Chondrocyte (in vitro differentiated cells): Measurements from ENCODE around the gene MACROD2. TPM values are rescaled to one million over a fixed set of nuclear protein-coding genes. Genes with fewer than 3 reads are reported as not detected.

Experiments
- DNase-seq: peaks from one replicate; pipeline ENCODE4 v3.0.0; 2021; ENCODE audit warnings: mixed read lengths, low spot score
- H3K27ac Mint-ChIP-seq: one replicate; pipeline ENCODE4 v1.8.0; 2021; ENCODE audit warnings: mild to moderate bottlenecking, moderate library complexity, mixed read lengths; ENCODE audit not compliant: unreplicated experiment
- H3K27me3 Mint-ChIP-seq: 2 replicates; pipeline ENCODE4 v1.8.0; 2021; ENCODE audit warnings: low read depth, mixed read lengths
- H3K36me3 Mint-ChIP-seq: 2 replicates; pipeline ENCODE4 v1.8.0; 2021; ENCODE audit warnings: low read depth, mixed read lengths
- H3K4me1 Mint-ChIP-seq: 2 replicates; pipeline ENCODE4 v1.8.0; 2021; ENCODE audit warnings: low read depth, mild to moderate bottlenecking, mixed read lengths
- H3K4me3 Mint-ChIP-seq: one replicate; pipeline ENCODE4 v1.8.0; 2021; ENCODE audit warnings: mild to moderate bottlenecking, moderate library complexity, mixed read lengths; ENCODE audit not compliant: unreplicated experiment
- H3K9me3 Mint-ChIP-seq: 2 replicates; pipeline ENCODE4 v1.8.0; 2021; ENCODE audit warnings: low read depth, mixed read lengths
- total RNA-seq: library from RNA; stranded (reverse); gene quantifications from 3 replicates; pipeline ENCODE4 v1.2.1, GENCODE V29; 2021
- TF ChIP-seq, protein P1 (sequence below): fragments of 200-600 bp; sonication (generic); IDR thresholded peaks from 2 replicates; pipeline ENCODE4 v1.5.0; 2021; ENCODE audit warnings: antibody characterized with exemption, mild to moderate bottlenecking, moderate library complexity

The MACROD2 gene
- total RNA-seq, 1 donor from 2014 or later: 3.2 TPM

DNA sequence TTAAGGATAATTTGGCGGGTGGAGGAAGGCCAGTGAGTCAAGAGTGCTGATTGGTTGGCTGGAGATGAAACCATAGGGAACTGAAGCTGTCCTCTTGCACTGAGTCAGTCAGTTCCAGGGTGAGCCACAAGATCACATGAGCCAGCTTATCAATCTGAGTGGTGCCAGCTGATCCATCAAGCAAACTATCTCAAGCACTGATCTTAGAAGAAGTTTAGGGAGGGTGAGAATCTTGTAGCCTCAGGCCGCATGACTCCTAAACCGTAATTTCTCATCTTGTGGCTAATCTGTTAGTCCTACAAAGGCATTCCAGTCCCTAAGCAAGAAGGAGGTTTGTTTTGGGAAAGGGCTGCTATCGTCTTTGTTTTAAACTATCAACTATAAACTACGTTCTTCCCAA lies 1623.6 kb downstream of the MACROD2 start:
- H3K4me1 Mint-ChIP-seq: peaks cover 4% of the 10 kb centered on the region
- H3K27ac Mint-ChIP-seq: no peak overlapping the region
- DNase-seq: no peak
- H3K36me3 Mint-ChIP-seq: no peaks in the 10 kb centered on the region
- no peak overlapping the region for H3K4me3 Mint-ChIP-seq
- H3K27me3 Mint-ChIP-seq: no peaks in the 10 kb centered on the region
- TF ChIP-seq, protein P1, sequence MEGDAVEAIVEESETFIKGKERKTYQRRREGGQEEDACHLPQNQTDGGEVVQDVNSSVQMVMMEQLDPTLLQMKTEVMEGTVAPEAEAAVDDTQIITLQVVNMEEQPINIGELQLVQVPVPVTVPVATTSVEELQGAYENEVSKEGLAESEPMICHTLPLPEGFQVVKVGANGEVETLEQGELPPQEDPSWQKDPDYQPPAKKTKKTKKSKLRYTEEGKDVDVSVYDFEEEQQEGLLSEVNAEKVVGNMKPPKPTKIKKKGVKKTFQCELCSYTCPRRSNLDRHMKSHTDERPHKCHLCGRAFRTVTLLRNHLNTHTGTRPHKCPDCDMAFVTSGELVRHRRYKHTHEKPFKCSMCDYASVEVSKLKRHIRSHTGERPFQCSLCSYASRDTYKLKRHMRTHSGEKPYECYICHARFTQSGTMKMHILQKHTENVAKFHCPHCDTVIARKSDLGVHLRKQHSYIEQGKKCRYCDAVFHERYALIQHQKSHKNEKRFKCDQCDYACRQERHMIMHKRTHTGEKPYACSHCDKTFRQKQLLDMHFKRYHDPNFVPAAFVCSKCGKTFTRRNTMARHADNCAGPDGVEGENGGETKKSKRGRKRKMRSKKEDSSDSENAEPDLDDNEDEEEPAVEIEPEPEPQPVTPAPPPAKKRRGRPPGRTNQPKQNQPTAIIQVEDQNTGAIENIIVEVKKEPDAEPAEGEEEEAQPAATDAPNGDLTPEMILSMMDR: no peak
- no peaks in the 10 kb centered on the region for H3K9me3 Mint-ChIP-seq

DNA sequence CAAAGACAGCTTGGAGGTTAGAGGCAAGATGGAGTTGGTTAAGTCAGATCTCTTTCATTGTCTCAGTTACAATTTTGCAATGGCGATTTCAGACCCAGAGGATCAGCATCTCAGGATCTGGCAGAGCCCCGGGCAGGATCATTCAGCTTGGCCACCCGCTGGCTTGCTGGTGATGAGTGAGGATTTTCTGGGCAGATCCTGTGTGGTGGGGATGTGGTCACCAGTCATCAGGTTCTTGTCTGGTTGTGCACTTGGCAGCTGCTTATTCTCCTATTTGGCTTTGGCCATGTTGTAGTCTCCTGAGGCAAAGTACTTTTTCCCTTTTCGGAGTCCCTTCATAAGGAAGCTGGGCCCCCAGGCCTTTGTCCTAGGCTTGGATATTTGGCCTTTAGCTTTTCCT lies 1624.0 kb downstream of the MACROD2 start:
- DNase-seq: no peak
- Mint-ChIP-seq H3K4me1 (peaks cover 4% of the 10 kb centered on the region), H3K27ac (no peak overlapping the region), H3K36me3 (no peaks in the 10 kb centered on the region), H3K27me3 (no peaks in the 10 kb centered on the region), H3K9me3 (no peaks in the 10 kb centered on the region), H3K4me3 (no peak overlapping the region)
- TF ChIP-seq, protein P1: no peak

DNA sequence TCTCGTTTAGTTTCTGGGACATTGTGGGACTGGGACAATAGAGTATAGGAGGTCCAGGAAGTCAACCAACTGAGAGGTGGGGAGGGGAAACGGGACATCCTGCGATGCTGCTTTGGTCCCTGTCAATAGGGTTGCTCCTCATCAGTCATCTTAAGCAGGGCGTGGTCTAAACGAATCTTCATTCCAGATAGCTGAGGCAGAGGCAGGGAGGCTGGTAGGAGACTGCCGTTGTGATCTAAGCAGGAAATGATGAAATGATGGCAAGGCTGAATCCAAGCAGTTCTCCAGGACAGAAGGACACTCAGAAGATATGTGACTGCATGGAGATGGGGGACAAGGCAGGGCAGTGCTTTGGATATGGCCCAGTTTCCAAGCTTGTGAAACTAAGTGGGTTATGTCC lies 1624.5 kb downstream of the MACROD2 start:
- TF ChIP-seq, protein P1: no peak
- Mint-ChIP-seq H3K27me3 (no peaks in the 10 kb centered on the region), H3K4me1 (peaks cover 4% of the 10 kb centered on the region), H3K36me3 (no peaks in the 10 kb centered on the region), H3K4me3 (no peak overlapping the region), H3K9me3 (no peaks in the 10 kb centered on the region), H3K27ac (no peak overlapping the region)
- DNase-seq: no peak

DNA sequence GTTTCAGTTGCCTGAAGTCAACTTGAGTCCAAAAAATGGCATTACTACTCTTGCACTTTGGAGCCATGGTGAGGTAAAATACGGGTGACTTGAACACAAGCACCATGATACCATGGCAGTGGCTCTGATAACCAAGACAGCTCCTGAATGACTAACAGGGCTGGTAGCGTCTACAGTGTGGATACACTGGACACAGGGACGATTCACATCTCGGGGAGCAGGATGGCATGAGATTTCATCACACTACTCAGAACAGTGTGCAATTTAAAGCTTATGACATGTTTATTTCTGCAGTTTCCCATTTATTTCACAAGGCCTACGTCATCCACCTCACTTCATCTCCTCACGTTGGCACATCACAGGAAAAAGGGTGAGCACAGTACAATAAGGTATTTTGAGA lies 1627.1 kb downstream of the MACROD2 start:
- Mint-ChIP-seq H3K27ac (no peak overlapping the region), H3K36me3 (peaks cover 2% of the 10 kb centered on the region), H3K9me3 (no peaks in the 10 kb centered on the region), H3K4me3 (no peak overlapping the region), H3K4me1 (no peaks in the 10 kb centered on the region), H3K27me3 (peaks cover 3% of the 10 kb centered on the region)
- TF ChIP-seq, protein P1: no peak
- DNase-seq: no peak

DNA sequence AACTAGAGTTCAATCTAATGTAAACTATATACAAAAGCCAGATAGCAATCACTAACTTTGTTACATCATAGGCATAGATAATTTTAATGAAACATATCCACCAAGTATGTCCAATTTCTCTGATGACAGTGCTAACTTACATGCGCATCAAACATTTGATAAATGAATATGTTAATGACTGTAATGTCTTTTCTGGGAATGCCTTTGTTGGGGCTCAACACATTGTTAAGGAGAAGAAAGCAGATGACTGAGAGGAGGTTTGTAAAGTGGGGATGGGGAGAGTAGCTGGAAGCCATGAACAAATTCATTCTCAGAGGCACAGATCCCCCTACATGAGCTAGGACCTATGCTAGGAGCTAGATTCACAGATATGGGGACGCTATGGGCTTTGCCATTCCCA lies 1627.9 kb downstream of the MACROD2 start:
- TF ChIP-seq, protein P1: no peak
- no peak for DNase-seq
- H3K4me3 Mint-ChIP-seq: no peak overlapping the region
- H3K27ac Mint-ChIP-seq: no peak overlapping the region
- H3K9me3 Mint-ChIP-seq: no peaks in the 10 kb centered on the region
- H3K27me3 Mint-ChIP-seq: peaks cover 3% of the 10 kb centered on the region
- H3K4me1 Mint-ChIP-seq: no peaks in the 10 kb centered on the region
- H3K36me3 Mint-ChIP-seq: peaks cover 2% of the 10 kb centered on the region
